Panc1 (cell line): ENCODE data around the gene KMT5C. TPM values are rescaled to one million over a fixed set of nuclear protein-coding genes. Genes with fewer than 3 reads are reported as not detected.

Experiments used
- ATAC-seq: fragments of 200-7000 bp; cut with Tn5 transposase; 2 replicates; pipeline ENCODE4 v1.9.1; 2020; ENCODE audit warnings: mild to moderate bottlenecking, moderate library complexity
- BruUV-seq: library from RNA; stranded (reverse); fragments of 400-500 nt; replicated peaks from 2 replicates; lab custom pipeline; 2021; lab: Mats Ljungman, UMichigan
- CTCF ChIA-PET: fragments of 300-600 bp; sonication (Branson Sonifier 250); formaldehyde crosslinking; loops from one replicate; lab custom pipeline; 2022; ENCODE audit warnings: antibody characterized with exemption; lab: Charles Lee
- POLR2A ChIA-PET: fragments of 300-600 bp; sonication (Branson Sonifier 250); formaldehyde crosslinking; loops from one replicate; lab custom pipeline; 2022; ENCODE audit warnings: antibody characterized with exemption; lab: Charles Lee
- DNase-seq: peaks from one replicate; pipeline ENCODE4 v3.0.0-alpha.2; 2010; ENCODE audit warnings: low read depth, low spot score
- H3K27ac ChIP-seq: 2 replicates; pipeline ENCODE4 v1.5.1; 2011; ENCODE audit warnings: mild to moderate bottlenecking, low read length, inconsistent platforms
- H3K27me3 ChIP-seq: fragments of 200-500 bp; sonication (Bioruptor generic); 2 replicates; pipeline ENCODE4 v1.6.0; 2014; ENCODE audit warnings: low read length, inconsistent platforms; ENCODE audit not compliant: control insufficient read depth, insufficient read depth
- H3K36me3 ChIP-seq: fragments of 200-500 bp; sonication (Bioruptor generic); 2 replicates; pipeline ENCODE4 v1.5.1; 2014; ENCODE audit warnings: inconsistent platforms, mild to moderate bottlenecking, low read length, moderate library complexity; ENCODE audit not compliant: control insufficient read depth, insufficient read depth
- H3K4me1 ChIP-seq: 2 replicates; pipeline ENCODE4 v1.5.1; 2011; ENCODE audit warnings: inconsistent platforms, mild to moderate bottlenecking, low read length, moderate library complexity; ENCODE audit not compliant: control insufficient read depth, insufficient read depth
- H3K4me3 ChIP-seq, 2 experiments: 2 replicates each; pipeline ENCODE4 v1.5.1; 2011 to 2012; ENCODE audit warnings: low read depth in 2 of 2, low read length in 2 of 2, mild to moderate bottlenecking in 2 of 2, inconsistent platforms in 1 of 2, moderate library complexity in 1 of 2
- H3K9me3 ChIP-seq: fragments of 200-500 bp; sonication (Bioruptor generic); 2 replicates; pipeline ENCODE4 v1.5.1; 2014; ENCODE audit warnings: low read depth, mild to moderate bottlenecking, inconsistent platforms, low read length, moderate library complexity; ENCODE audit not compliant: control insufficient read depth, insufficient read depth
- POLR2AphosphoS5 ChIP-seq: IDR thresholded peaks from 2 replicates; pipeline ENCODE4 v1.6.1; 2012; ENCODE audit warnings: mild to moderate bottlenecking, low read depth, low read length, moderate library complexity
- SIN3A ChIP-seq: IDR thresholded peaks from 2 replicates; pipeline ENCODE4 v1.6.1; 2012; ENCODE audit warnings: low read depth, mild to moderate bottlenecking, low read length, moderate library complexity, borderline replicate concordance; ENCODE audit not compliant: insufficient read depth
- TCF7L2 ChIP-seq: IDR thresholded peaks from 2 replicates; pipeline ENCODE4 v1.6.1; 2011; ENCODE audit warnings: mild to moderate bottlenecking, low read depth, low read length, inconsistent platforms
- in situ Hi-C: cut with HindIII; loops from 2 replicates; pipeline ENCODE4 v1.10.0; 2016; ENCODE audit warnings: low sequenced_read_pairs, low pct_unique_long_range_greater_than_20kb
- intact Hi-C: fragments of 100-400 bp; cut with micrococcal nuclease; formaldehyde crosslinking; loops from one replicate; pipeline ENCODE4 v1.10.0; 2022; ENCODE audit not compliant: unreplicated experiment
- total RNA-seq: library from RNA; stranded (reverse); gene quantifications from one replicate; pipeline ENCODE4 v1.2.1, GENCODE V29; 2021; ENCODE audit not compliant: unreplicated experiment
- TF ChIP-seq, protein P1 (sequence below), 2 experiments: IDR thresholded peaks; 2 replicates each; pipeline ENCODE4 v1.6.1; 2011 to 2012; ENCODE audit warnings: low read depth in 2 of 2, control low read depth in 1 of 2, low read length in 1 of 2, mild to moderate bottlenecking in 1 of 2, moderate library complexity in 1 of 2; ENCODE audit not compliant: insufficient read depth in 1 of 2
- TF ChIP-seq, protein P2 (sequence below): fragments of 450-650 bp; IDR thresholded peaks from 2 replicates; pipeline ENCODE4 v1.5.1; 2017; ENCODE audit warnings: mild to moderate bottlenecking

Gene KMT5C
- total RNA-seq, 1 experiment from 2014 or later = 30.6 TPM

DNA sequence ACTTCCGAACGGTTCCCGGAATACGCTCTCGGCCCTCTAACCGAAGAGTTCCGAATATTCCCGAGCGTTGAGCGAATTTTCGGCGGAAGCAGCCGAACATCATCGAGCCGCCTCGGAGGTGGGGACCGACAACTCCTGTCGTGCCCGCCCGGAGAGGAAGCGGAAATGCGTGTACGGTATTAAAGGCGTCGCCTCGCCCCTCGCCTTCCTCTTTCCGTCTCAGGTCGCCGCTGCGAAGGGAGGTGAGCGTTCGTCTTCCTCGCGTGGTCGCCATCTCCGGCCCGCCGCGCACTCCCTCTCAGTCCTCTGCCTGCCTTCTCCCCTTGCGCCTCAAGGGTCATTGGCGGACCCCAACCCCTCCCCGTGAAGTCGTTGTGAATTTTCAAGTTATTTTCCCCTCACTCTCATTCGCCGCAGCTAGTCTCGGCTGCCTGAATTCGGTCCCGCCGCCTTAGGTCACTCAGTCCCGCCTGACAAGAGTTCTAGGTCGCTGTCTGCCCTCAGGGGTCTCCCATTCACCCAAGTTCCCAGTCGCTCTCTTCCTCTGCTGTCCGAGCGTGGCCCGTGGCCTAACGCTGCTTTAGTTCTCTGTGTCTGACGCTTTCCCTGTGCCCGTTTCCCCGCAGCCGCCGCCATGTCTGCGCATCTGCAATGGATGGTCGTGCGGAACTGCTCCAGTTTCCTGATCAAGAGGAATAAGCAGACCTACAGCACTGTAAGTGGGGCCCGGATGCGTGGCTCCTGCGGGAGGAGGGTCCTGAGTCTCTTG lies 46.2 kb downstream of the KMT5C start, which contains the start of gene RPL28:
Gene RPL28, plus strand, starts transcription at position 209 of the 769 bp plus-strand sequence. Its CDS starts 426 bp downstream, at position 635.
- Histone ChIP-seq H3K9me3 (no peaks in the 10 kb centered on the region), H3K4me1 (peaks cover 45% of the 10 kb centered on the region), H3K27ac (peak within 1 kb of the TSS; percentile 97), H3K36me3 (peaks cover 22% of the 10 kb centered on the region), H3K27me3 (no peaks in the 10 kb centered on the region), H3K4me3 (peak within 1 kb of the TSS; percentile 83 to 98)
- no peak for TF ChIP-seq TCF7L2
- TF ChIP-seq SIN3A = peak; percentile 98; the same call in 1 of the 2 replicates
- TF ChIP-seq, protein P1, sequence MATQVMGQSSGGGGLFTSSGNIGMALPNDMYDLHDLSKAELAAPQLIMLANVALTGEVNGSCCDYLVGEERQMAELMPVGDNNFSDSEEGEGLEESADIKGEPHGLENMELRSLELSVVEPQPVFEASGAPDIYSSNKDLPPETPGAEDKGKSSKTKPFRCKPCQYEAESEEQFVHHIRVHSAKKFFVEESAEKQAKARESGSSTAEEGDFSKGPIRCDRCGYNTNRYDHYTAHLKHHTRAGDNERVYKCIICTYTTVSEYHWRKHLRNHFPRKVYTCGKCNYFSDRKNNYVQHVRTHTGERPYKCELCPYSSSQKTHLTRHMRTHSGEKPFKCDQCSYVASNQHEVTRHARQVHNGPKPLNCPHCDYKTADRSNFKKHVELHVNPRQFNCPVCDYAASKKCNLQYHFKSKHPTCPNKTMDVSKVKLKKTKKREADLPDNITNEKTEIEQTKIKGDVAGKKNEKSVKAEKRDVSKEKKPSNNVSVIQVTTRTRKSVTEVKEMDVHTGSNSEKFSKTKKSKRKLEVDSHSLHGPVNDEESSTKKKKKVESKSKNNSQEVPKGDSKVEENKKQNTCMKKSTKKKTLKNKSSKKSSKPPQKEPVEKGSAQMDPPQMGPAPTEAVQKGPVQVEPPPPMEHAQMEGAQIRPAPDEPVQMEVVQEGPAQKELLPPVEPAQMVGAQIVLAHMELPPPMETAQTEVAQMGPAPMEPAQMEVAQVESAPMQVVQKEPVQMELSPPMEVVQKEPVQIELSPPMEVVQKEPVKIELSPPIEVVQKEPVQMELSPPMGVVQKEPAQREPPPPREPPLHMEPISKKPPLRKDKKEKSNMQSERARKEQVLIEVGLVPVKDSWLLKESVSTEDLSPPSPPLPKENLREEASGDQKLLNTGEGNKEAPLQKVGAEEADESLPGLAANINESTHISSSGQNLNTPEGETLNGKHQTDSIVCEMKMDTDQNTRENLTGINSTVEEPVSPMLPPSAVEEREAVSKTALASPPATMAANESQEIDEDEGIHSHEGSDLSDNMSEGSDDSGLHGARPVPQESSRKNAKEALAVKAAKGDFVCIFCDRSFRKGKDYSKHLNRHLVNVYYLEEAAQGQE (IDR thresholded peaks at IDR 0.05; ENCODE audit: insufficient read depth in 1 of 2, low read depth in 2 of 2, low read length in 1 of 2) = peak in 1 of 2 experiments; percentile 81; a peak in 2 of 4 replicates
- peak; percentile 100 for TF ChIP-seq POLR2AphosphoS5
- in situ Hi-C loops = no loop called here
- DNase-seq = peak; percentile 99
- peak; percentile 76 for ATAC-seq
- BruUV-seq = TSS peak; percentile 92
- intact Hi-C loops = no loop called here
- ChIA-PET CTCF (interaction anchor here (0.7 kb wide), 1 partner anchor 47 kb away, joined by 3 read pairs; no protein-coding TSS in a partner anchor), POLR2A (no interaction called here)

DNA sequence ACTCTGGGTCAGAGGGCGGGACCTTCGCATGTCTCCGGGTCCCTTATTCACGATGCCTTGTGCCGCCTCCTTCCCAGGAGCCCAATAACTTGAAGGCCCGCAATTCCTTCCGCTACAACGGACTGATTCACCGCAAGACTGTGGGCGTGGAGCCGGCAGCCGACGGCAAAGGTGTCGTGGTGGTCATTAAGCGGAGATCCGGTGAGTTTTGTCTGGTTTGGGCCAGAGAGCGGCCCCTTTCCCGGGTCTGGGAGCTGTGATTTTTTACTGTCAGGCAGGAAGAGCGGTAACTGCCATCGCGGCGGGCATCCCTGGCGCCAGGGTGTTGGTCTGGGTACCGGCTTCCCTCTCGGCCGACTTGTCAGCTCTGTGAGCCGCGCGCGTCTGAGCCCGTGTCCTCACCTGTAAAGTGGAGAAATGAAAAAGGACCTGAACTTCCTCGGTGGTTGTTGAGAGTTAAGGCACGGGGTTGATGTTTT lies 46.9 kb downstream of the KMT5C start:
- in situ Hi-C loops (no loop called here), intact Hi-C loops (no loop called here)
- TF ChIP-seq TCF7L2 = no peak
- Histone ChIP-seq H3K4me1 (peaks cover 51% of the 10 kb centered on the region), H3K4me3 (peak overlapping the region; percentile 83 to 98), H3K27ac (peak overlapping the region; percentile 97), H3K36me3 (peaks cover 22% of the 10 kb centered on the region), H3K9me3 (no peaks in the 10 kb centered on the region), H3K27me3 (no peaks in the 10 kb centered on the region)
- BruUV-seq = no TSS peak
- DNase-seq (no peak), ATAC-seq (no peak)
- CTCF ChIA-PET = interaction anchor here (0.6 kb wide), 1 partner anchor 122 kb away, joined by 8 read pairs; no protein-coding TSS in a partner anchor
- POLR2A ChIA-PET = interaction anchor here (0.5 to 0.6 kb wide), 2 partner anchors 238 to 322 kb away, joined by 3 read pairs; partner anchors contain the start of gene ZNF784

DNA sequence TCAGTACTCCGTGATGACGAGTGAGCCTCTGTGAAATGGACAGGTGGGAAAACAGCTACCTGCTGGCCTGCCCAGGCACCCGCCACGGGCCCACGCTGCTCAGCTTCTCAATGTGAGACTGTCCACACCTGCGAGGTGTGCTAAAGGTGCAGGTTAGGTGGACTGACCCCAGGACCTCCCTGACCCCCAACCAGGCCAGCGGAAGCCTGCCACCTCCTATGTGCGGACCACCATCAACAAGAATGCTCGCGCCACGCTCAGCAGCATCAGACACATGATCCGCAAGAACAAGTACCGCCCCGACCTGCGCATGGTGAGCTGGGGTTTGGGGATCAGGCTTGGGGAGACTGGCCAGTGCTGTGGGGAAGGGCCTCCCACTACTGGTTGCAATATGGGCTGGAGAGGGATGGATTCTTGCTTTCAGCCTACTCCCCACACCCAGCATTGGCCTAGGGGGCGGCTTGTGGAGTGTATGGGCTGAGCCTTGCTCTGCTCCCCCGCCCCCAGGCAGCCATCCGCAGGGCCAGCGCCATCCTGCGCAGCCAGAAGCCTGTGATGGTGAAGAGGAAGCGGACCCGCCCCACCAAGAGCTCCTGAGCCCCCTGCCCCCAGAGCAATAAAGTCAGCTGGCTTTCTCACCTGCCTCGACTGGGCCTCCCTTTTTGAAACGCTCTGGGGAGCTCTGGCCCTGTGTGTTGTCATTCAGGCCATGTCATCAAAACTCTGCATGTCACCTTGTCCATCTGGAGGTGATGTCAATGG lies 48.2 kb downstream of the KMT5C start:
- no peak for TF ChIP-seq SIN3A
- no peak for TF ChIP-seq POLR2AphosphoS5
- TF ChIP-seq, protein P2, sequence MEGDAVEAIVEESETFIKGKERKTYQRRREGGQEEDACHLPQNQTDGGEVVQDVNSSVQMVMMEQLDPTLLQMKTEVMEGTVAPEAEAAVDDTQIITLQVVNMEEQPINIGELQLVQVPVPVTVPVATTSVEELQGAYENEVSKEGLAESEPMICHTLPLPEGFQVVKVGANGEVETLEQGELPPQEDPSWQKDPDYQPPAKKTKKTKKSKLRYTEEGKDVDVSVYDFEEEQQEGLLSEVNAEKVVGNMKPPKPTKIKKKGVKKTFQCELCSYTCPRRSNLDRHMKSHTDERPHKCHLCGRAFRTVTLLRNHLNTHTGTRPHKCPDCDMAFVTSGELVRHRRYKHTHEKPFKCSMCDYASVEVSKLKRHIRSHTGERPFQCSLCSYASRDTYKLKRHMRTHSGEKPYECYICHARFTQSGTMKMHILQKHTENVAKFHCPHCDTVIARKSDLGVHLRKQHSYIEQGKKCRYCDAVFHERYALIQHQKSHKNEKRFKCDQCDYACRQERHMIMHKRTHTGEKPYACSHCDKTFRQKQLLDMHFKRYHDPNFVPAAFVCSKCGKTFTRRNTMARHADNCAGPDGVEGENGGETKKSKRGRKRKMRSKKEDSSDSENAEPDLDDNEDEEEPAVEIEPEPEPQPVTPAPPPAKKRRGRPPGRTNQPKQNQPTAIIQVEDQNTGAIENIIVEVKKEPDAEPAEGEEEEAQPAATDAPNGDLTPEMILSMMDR = no peak
- no peak for TF ChIP-seq TCF7L2
- TF ChIP-seq, protein P1 (IDR thresholded peaks at IDR 0.05; ENCODE audit: insufficient read depth in 1 of 2, low read depth in 2 of 2, low read length in 1 of 2) = no peak
- Histone ChIP-seq H3K9me3 (no peaks in the 10 kb centered on the region), H3K36me3 (peaks cover 22% of the 10 kb centered on the region), H3K27ac (peak overlapping the region; percentile 97), H3K4me1 (peaks cover 52% of the 10 kb centered on the region), H3K4me3 (peak overlapping the region; percentile 83 to 98), H3K27me3 (no peaks in the 10 kb centered on the region)
- no peak for ATAC-seq
- intact Hi-C loops = no loop called here
- in situ Hi-C loops = no loop called here
- no peak for DNase-seq
- CTCF ChIA-PET = no interaction called here
- POLR2A ChIA-PET = no interaction called here
- BruUV-seq = no TSS peak
